Left colon (tissue), 2 donors: ENCODE data around the gene HPX. TPM values are rescaled to one million over a fixed set of nuclear protein-coding genes. Genes with fewer than 3 reads are reported as not detected.

Experiments used
- total RNA-seq, 2 donors: library from RNA; stranded (reverse); fragmentation: NEBNext Ultra II Directional; extraction: Animal tissue kit (Norgen Biotek cat#: 25700); gene quantifications; one replicate each; pipeline ENCODE4 v1.2.1, GENCODE V29; 2021
- donor health status: DM: no; HTN: no; CAD: no.
- donor health status: DM: yes; HTN: yes; CAD: no.

HPX gene
- total RNA-seq, 2 donors from 2014 or later = 2.4 to 2.5 TPM

Other genes with a start within 250 kb of the HPX start
- not detected for gene OR52W1, start 241.8 kb downstream of the HPX start, total RNA-seq
- gene C11orf42, start 235.4 kb downstream of the HPX start, total RNA-seq = not detected
- 100 to 1,000 TPM in 1 of 2 donors, 10 to 100 TPM in 1; 93.2 to 103 TPM for gene FHIP1B, start 206.4 kb downstream of the HPX start, total RNA-seq
- gene CNGA4, start 201.9 kb downstream of the HPX start, total RNA-seq = under 1 TPM in 1 of 2 donors, not detected in 1; 0.14 TPM
- not detected for gene CCKBR, start 181.1 kb downstream of the HPX start, total RNA-seq
- gene CAVIN3, start 120.5 kb downstream of the HPX start, total RNA-seq = 10 to 100 TPM in 1 of 2 donors, 1 to 10 TPM in 1; 4.6 to 22.4 TPM
- gene SMPD1, start 50.5 kb downstream of the HPX start, total RNA-seq = 100 to 1,000 TPM in 1 of 2 donors, 10 to 100 TPM in 1; 50.8 to 136 TPM
- 10 to 100 TPM in 1 of 2 donors, 1 to 10 TPM in 1; 5.2 to 11.2 TPM for gene APBB1, start 21.9 kb downstream of the HPX start, total RNA-seq
- gene TRIM3, start 33.0 kb upstream of the HPX start, total RNA-seq = 10 to 100 TPM; 37.6 to 49.3 TPM
- gene ARFIP2, start 40.3 kb upstream of the HPX start, total RNA-seq = 10 to 100 TPM; 70.2 to 85.6 TPM
- gene TIMM10B, start 40.5 kb upstream of the HPX start, total RNA-seq = 10 to 100 TPM; 47.8 to 48.6 TPM
- 10 to 100 TPM; 11.8 to 18.9 TPM for gene DNHD1, start 56.3 kb upstream of the HPX start, total RNA-seq
- gene RRP8, start 162.6 kb upstream of the HPX start, total RNA-seq = 10 to 100 TPM; 16.5 to 16.8 TPM
- 100 to 1,000 TPM in 1 of 2 donors, 10 to 100 TPM in 1; 92.7 to 149 TPM for gene ILK, start 162.8 kb upstream of the HPX start, total RNA-seq
- 100 to 1,000 TPM; 113 to 146 TPM for gene TAF10, start 171.2 kb upstream of the HPX start, total RNA-seq
- 100 to 1,000 TPM in 1 of 2 donors, 10 to 100 TPM in 1; 71.7 to 105 TPM for gene TPP1, start 178.4 kb upstream of the HPX start, total RNA-seq
- 1 to 10 TPM; 2.8 to 7.6 TPM for gene DCHS1, start 214.8 kb upstream of the HPX start, total RNA-seq
- gene MRPL17, start 242.4 kb upstream of the HPX start, total RNA-seq = 10 to 100 TPM; 24.7 to 29.9 TPM